ENCODE results near the gene SLX9.

Gene SLX9

DNA sequence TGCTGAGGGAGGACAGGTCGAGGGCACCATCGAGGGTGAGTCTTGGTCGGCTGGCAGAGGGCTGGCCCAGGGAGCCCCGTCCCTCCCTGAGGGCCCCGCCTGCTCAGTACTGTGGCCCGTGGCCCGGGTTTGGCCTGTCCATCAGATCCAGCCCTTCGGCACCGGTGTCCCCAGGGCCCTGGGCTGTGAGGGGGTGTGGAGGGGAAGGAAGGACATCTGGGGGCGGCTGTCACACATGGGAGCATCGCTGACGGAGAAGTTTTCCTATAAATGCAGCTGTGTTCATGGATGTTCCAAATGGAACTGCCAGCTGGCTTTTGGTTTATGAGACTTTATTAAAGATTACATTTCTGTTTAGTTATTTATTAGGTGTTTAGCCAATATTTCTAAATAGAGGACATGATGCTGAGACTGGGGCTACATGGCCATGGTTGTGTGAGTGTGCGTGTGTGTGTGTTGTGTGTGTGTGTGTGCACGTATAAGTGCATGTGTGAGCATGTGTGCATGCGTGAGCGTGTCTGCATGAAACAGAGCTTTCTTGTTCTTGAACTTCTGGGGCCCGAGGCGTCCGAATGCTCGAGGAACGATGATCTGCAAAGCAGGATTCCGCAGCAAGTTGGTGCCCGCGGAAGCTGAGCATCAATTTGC lies 54.3 kb downstream of the SLX9 start:
- DNase-seq, result no peak

- no peak for DNase-seq
Measured at GRCh38 chr21:44994695-44995342, 55.0 kb downstream of the SLX9 start.

- DNase-seq, result no peak
Measured at GRCh38 chr21:44995343-44995941, 55.6 kb downstream of the SLX9 start.

DNA sequence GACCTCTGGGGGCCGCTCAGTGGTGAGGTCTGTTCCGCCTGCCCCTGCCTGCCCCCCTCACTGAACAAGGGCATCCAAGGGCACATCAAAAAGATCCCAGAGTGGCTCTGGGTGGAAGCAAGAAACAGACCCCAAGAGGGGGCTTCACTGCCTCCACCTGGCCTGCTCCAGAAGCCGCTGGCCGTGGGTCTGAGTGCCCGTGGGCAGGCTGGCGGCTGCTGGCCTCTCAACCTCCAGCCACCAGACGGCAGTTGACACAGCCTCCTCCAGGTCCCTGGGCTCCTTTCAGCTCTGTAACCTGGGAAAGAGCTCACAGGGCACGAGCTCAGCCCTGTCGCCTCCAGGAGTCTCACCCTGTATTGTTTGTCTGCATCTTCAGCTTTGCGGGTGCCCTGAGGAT lies 56.3 kb downstream of the SLX9 start:
- DNase-seq, result no peak

DNA sequence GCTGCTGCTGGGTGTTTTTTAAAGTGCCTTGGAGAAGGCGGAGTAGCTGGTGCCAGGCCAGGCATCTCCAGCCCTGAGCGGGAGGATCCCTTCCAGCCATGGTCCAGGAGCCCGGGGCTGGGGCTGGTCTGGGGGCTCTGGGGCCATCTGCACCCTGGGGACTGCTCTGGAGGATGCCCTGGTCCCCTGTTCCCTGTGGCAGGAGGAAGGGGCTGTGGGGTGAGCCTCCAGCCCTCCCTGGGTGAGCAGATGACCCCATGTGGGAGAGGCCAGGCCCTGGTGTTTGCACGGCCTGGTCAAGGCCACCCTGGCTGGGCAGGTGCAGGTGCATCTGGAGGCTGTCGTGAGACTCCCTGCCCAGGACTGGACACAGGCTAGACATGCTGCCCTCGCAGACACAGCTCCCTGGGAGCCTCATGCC lies 56.7 kb downstream of the SLX9 start:
- no peak for DNase-seq

- no peak for DNase-seq
Measured at GRCh38 chr21:44996983-44997936, 57.4 kb downstream of the SLX9 start.

DNA sequence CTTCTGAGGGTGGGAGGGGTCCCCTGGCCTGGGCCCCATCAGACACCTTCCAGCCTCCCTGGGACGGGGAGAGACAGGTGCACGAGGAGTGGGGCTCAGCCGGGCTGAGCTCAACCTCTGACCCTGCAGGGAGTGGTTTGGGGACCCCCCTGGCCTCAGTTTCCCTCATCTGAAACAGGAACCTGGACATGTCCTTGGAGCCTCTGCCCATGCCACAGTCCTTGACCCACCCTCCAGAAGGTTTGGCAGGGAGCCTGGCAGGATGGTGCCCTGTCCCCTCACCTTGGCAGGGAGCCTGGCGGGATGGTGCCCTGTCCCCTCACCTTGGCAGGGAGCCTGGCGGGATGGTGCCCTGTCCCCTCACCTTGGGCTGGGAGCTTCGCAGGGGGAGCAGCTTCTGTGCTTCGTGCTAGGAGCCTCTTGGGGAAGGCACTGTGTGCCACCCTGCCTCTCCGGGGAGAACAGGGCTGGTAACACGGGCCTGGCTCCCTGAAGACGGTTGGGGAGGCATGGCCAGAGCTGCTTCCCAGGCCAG lies 58.3 kb downstream of the SLX9 start:
- DNase-seq, result no peak

DNA sequence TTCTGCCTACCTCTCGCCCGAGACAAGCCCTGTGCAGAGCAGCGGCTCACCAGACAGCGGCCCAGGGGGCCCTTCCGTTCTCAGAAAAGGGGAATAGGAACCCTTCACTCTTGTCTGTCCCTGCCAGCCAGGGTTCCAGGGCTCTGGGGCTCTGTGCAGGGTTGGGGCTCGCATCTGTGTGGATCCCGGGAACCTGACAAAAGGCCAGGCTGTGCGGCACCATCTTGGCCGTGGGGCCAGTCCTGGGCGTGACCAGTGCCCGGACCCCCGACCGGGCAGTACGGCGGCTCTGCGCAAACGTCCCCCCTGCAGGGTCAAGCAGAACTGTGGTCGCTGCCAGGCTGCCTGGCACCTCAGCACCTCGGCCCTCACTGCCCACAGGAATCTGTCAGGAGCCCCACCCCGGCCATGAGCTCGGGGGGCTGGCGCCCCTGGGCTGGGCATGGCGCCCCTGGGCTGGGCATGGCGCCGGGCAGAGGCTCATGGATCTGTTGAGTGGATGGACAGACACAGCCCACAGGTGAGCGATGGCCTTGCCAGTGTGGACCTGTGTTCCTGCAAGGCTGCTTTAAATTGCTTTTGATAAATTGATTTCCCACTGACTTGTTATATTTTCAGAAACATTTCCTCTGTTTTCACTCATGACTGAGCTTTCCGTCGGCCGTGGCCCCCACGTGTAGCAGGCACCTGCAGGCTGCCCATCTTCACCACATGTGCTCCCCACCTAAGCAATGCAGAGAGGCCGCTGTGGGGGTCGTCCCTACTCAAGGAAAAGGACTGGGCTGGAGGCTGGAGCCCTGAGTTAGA lies 59.0 kb downstream of the SLX9 start:
- no peak for DNase-seq

- no peak for DNase-seq
Measured at GRCh38 chr21:44999428-44999971, 59.7 kb downstream of the SLX9 start.

DNA sequence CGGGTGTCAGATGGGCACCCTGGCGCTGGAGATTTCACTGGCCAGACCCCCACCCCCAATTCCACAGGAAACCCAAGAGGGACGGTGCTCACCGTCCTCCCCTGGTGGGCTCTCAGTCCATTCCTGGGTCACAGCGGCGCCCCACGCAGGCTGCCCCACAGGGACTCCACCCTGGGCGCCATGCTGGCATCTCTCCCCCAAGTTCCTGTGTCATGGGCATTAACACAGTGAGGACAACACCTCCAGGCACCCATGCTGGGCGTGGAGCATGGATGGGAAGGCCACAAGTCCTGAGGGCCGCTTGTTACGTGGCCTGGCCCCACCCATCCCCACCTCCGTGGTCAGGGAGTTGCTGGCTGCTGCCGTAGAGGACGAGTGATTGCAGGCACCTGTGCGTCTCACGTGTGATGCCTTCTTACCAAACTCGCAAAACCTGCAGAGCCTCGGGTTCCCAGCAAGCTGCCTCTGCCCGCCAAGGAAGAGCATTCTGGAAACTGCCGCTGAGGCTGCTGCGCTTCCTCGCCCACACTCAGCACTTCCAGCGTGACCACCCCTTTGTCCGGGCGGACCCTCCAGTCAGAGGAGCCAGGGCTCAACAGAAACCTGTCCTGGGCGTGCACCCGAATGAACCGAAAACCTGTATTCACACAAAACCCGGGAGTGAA lies 60.3 kb downstream of the SLX9 start:
- DNase-seq, result no peak

- DNase-seq, result no peak
Measured at GRCh38 chr21:45000637-45001133, 60.9 kb downstream of the SLX9 start.

DNA sequence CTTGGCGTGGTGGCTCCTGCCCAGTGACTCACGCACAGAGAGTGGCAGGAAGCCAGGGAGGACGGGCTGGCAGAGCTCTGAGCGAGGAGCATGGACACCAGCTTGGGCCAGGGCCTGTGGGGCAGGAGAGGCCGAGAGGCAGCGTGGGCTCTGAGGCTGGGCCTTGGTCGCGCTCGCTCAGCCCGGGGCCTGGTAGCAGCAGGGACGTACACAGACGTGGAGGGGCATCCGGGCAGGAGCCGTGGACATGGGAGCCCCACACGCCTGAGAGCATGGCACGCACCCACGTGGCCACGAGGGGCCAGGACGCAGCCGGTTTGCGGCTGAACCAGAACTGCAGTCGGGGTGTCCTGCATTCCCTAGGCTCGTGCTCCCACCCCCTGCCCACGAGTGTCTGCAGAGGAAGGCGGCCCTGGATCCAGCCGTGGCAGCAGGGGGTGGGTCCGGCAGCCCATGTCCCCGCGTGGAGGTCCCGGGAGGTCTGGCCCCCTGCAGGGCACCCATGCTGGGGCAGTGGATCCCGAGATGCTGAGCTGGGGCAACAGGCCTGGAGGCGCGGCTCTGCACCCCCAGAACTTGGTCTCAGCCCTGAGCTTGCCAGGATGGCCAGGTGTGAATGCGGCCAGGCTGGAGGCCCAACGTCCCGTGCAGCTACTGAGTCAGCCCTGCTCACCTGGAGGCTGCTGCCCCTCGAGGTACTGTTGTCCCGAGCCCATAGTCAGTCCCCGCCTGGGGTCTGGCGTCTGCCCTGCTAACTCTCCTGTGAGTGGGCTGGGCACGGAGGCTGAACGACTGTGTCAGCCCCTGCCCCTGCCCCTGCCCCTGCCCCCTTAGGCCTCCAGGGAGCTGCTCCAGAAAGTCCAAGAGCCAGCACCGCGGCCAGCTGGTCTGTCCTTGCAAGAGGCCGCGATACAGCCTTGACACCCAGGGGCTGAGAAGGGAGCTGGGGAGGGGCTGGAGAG lies 61.6 kb downstream of the SLX9 start:
- no peak for DNase-seq

DNA sequence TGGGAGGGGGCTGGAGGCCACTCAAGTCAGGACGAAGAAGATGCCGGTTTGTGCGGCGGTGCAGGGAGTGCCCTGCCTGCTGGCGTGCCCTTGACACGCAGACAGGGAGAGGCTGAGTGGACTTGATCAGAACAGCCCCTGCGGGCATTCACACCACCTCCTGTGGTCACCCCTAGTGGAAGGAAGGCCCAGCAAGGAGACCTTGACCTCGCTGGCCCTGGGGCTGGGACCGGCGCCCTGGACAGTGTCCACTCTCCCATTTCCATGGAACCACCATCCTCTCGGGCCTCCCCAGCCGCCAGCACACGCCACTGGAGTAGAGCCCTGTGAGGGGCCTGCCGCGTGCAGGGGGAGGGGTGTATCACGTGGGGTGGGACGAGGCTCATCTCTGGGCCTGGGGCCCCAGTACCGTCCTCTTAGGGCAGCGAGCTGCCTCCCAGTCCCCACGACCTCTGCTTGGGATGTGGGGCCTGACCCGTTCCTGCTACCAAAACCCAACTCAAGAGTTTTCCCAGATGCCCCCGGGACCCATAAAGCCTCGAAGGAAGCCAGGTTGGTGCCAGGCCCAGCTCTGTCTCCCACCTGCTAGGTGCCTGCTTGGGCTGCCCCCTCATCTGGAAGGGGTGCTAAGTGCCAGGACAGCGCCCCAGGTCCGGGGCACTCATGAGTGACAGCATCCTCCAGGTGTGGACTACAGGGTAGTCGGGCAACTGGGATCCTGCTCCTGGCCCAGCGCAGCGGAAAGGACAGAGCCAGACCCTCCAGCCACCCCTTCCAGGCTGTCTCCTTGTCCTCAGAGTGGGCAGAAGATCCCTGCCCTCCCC lies 62.8 kb downstream of the SLX9 start:
- no peak for DNase-seq

DNA sequence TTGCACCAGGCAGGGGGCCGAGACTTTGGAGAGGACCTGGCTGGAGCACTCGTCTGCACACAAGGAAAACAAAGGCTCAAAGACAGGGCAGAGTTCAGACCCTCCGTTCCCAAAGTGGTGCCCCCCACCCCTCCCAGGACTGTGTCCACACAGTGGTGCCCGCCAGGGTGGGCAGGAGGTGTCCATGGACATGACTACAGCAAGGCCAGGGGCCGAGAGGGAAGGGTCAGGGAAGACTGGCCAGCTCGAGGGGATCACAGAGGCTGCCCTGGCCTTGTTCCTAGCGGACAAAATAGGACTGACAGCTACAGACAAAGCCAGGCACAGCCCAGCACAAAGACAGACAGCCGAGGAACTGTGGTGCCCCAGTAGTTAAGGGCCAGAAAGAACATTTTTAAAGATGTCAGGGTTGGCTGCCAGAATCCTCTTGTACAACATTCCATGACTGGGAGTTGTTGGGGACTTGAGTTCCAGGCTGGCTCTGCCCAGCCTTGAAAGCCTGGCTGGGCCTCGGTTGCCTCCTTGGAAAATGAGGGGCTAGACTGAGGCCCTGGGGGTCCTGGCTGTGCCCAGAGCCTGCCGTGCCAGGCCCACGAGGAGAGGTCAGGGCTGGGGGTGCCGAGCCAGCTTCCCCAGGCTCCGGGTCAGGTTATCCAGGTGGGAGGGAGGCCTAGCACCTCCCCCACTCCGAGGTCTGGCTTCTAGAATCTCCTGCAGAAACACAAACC lies 63.7 kb downstream of the SLX9 start:
- DNase-seq, result no peak

DNA sequence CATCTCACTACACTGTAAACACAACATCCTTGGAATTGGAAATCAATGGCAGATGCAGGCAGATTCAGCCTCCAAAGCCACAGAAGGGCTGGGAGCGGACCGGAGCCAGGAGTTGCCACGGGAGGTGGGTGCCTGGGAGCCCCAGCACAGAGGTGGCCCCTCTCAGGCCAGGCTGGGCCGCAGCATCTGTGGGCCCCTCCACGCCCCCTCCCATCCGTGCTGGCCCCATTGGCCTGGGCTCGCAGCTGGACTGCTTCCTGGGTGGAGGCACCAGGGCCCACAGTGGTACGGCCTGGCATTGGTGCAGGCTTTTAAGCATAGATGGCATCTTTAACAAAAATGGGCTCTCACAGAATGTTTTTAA lies 64.2 kb downstream of the SLX9 start:
- DNase-seq, result no peak

DNA sequence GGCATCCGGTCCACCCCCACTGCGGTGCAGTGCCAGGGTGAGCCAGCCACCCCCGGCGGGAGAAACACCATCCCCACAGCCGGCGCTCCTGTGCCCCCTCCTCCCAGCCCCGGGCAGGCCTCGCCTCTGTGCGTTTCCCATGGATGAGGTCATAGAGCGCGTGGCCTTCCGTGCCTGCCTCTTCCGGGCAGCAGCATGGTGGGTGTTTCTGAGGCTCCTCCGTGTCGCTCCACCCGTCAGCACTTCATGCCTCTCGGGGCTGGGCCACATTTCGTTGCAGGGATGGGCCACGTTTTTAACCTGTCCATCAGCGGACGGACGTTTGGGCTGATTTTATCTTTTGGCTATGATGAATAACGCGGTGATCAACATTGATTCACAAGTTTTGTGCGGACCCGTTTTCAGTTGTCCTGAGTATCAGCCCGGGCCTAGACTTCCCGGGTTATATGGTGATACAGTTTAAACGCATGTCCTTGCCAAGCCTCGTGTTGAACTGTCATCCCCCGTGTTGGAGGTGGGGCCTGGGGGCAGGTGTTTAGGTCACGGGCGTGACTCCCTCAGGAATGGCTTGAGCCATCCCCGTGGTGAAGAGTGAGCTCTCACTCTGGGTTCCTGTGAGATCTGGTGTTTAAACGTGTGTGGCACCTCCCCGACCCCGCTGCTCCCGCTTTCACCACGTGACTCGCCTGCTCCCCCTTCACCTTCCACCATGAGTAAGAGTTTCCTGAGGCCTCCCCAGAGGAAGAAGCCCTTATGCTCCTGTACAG lies 64.8 kb downstream of the SLX9 start:
- DNase-seq, result no peak

GRCh38 chr21:45006536-45007095 lies 66.8 kb downstream of the SLX9 start:
- DNase-seq, result no peak
